CD1c-positive myeloid dendritic cell (primary cell): ENCODE measurements around the gene C10orf67.
A peak's percentile ranks its signal among the peaks of the same experiment; 100 is the strongest.

Experiments used
- DNase-seq: peaks from one replicate; pipeline ENCODE4 v3.0.0-alpha.2; 2016; ENCODE audit errors: extremely low spot score

C10orf67 gene

GRCh38 chr10:23173214-23174073 lies 171.2 kb downstream of the C10orf67 start:
- DNase-seq = no peak

DNA sequence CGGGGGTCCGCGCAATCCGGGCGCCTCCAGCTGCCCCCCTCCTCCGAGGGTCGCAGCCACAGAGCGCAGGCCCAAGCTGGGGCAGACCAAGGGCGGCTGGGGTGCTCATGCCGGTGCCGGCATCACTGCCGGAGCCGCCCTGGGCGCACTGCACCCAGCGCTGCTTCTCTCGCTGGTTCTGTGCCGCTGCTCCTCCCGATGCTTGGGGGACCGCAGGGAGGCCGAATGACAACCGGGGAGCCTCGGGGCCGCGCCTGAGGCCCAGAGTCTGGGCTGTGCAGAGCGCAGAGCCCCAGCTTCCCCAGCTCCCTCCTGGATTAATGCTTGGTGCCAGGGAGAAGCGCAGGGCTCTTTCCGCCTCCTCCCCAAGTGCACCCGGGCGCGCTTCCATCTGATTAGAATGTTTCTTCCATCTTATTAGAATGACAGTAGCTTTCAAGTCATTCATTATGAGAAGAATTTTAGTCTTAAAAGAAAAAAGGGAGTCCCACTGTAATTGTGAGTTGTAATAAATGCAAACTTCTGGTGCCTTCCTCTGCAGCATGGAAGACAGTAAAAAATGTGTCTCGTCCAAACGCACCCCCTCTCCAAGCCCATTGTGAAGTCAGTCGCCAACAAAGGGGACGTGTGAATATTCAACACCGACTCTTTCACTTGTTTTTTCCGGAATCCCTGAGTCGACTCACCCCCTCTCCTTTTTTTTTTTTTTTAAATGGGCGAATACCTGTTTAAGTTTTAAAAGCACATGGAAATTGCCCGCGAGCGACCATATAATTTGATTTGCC lies 172.0 kb downstream of the C10orf67 start:
- DNase-seq = no peak

- DNase-seq = no peak
These were observed 173.2 kb downstream of the C10orf67 start for GRCh38 chr10:23171232-23171876.

DNA sequence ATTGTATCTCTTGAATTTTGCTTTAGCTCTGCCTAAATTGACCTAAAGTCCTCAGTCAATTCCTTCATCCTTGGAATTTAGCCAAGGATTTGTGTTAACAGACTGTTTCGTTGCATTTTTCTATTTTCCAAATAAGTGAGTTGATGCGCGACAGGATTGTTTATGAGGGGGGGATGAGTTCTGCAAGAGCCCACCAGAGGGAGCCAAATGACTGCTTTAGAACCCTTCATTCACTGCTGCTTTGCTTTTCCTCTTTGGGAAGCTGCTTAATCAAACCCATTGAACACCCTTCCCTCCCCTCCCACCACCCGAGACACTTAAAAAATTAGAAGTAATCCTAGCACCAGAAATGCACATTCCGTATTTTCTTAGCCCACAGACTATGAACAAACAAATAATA lies 186.2 kb downstream of the C10orf67 start:
- peak; percentile 56 for DNase-seq

- DNase-seq = peak; percentile 20
These were observed 186.8 kb downstream of the C10orf67 start for GRCh38 chr10:23157691-23158369.

- no peak for DNase-seq
These were observed 187.3 kb downstream of the C10orf67 start for GRCh38 chr10:23157239-23157681.

DNA sequence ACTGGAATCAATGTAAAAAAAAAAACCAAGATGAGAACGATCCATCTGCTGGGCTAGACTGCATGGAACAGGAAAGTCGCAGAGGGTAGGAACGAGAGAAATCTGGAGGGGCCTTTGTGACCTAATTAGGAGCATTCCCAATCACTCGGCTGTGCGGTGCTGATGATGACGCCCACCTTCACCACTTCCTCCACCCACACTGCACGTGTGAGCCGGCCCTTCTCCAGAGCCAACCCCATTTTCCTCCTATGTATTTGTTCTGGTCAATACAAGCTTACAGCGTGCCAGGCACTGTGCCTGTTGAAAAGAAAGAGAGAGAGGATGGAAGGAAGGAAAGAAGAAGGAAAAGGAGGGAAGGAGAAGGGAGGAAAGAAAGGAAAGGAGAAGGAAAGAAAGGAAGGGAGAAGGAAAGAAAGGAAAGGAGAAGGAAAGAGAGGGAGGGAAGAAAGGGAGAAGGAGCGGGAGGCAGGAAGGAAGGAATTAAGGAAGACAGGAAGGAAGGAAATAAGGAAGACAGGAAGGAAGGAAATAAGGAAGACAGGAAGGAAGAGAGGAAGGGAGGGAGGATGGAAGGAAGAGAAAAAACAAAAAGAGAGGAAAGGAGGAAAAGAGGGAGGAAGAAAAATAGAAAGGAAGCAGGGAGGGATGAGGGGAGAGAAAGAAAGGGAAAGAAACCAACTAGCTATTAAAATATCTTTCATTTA lies 188.0 kb downstream of the C10orf67 start:
- DNase-seq = no peak

DNA sequence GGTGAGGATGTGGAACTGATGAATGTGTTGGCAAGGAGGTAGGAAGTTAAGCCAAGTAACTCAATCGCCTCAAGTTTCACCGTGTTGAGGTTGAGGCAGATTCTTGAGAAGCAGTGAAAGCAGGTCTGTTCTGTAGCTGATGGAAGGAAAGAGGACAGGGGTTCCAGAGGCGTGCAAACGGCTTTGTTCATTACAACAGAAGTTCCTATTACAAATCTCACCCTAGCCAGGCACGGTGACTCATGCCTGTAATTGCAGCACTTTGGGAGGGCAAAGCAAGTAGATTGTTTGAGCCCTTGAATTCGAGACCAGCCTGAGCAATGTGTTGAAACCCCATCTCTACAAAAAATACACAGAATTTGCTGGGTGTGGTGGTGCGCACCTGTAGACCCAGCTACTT lies 189.4 kb downstream of the C10orf67 start:
- no peak for DNase-seq
